Uterus (tissue), 2 donors: ENCODE measurements around the gene CCNC.

Experiments used
- POLR2A ChIP-seq, 2 donors: fragments of 450-650 bp; IDR thresholded peaks; one replicate each; pipeline ENCODE4 v1.6.1; 2016; ENCODE audit warnings: antibody characterized with exemption in 2 of 2, mild to moderate bottlenecking in 1 of 2, moderate library complexity in 1 of 2
- TF ChIP-seq, protein P1 (sequence below), 4 experiments: fragments of 200-600 bp in 2 of 4; fragments of 450-650 bp in 2 of 4; sonication (generic) in 2 of 4; IDR thresholded peaks; one replicate each; pipeline ENCODE4 v1.5.1; 2016 to 2019; ENCODE audit warnings: antibody characterized with exemption in 4 of 4, mild to moderate bottlenecking in 2 of 4, moderate library complexity in 1 of 4

DNA sequence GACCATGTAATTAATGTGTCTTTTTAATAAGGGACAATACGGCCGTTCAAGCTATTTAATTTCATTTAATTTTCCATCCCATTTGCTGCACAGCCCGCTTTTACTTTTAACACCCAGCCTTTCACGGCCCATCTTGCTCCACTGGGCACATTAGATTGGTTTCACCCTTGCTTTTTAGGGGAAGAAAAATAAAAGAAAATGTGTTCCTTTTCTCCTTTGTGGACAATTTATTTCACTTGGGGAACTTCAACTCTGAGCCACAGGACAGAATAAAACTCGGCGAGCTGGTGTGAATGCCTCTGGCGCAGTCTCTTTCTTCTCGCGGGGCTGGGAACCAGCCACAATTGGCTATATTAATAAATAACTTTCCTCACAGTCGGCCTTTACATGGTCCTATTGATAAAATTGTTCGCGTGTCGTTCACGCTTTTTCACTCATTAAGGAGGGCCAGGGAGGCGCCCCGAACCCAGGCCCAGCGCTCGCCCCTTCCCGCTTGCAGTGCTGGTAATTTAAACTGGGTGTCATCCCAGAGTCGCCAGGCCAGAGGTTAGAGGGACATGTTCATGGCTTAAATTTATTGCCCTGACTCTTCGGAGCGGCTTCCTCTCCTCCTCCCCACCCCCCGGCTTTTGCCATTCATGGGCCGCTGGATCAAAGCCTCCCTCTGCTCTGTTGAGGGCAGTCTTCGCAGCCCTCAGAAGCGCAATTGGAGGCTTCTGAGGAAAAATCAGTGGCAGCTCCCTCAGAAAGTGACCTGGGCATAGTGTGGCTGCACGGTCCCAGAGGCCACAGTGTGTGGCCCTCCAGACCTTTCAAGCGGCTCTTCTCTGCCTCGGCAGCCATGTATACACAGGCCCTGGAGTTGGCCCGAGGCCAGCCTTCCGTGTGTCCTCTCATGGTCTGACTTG, 36.0 kb upstream of the CCNC start:
- TF ChIP-seq, protein P1, sequence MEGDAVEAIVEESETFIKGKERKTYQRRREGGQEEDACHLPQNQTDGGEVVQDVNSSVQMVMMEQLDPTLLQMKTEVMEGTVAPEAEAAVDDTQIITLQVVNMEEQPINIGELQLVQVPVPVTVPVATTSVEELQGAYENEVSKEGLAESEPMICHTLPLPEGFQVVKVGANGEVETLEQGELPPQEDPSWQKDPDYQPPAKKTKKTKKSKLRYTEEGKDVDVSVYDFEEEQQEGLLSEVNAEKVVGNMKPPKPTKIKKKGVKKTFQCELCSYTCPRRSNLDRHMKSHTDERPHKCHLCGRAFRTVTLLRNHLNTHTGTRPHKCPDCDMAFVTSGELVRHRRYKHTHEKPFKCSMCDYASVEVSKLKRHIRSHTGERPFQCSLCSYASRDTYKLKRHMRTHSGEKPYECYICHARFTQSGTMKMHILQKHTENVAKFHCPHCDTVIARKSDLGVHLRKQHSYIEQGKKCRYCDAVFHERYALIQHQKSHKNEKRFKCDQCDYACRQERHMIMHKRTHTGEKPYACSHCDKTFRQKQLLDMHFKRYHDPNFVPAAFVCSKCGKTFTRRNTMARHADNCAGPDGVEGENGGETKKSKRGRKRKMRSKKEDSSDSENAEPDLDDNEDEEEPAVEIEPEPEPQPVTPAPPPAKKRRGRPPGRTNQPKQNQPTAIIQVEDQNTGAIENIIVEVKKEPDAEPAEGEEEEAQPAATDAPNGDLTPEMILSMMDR (IDR thresholded peaks at IDR 0.05) = no peak
- TF ChIP-seq POLR2A (IDR thresholded peaks at IDR 0.05) = no peak
